Esophagus squamous epithelium (tissue), 4 donors: Measurements from ENCODE around the gene LRRC59.

Experiments
- CTCF ChIP-seq, 6 experiments: fragments of 450-650 bp in 4 of 6; fragments of 200-600 bp in 2 of 6; sonication (generic) in 2 of 6; IDR thresholded peaks; one replicate each; pipeline ENCODE4 v1.5.1; 2016 to 2019; ENCODE audit warnings: antibody characterized with exemption in 6 of 6, mild to moderate bottlenecking in 4 of 6, moderate library complexity in 4 of 6
- POLR2A ChIP-seq, 4 donors: fragments of 450-650 bp; IDR thresholded peaks; one replicate each; pipeline ENCODE4 v1.6.1; 2017; ENCODE audit warnings: antibody characterized with exemption in 4 of 4, mild to moderate bottlenecking in 4 of 4, moderate library complexity in 3 of 4

- no peak for TF ChIP-seq CTCF (IDR thresholded peaks at IDR 0.05)
- TF ChIP-seq POLR2A (IDR thresholded peaks at IDR 0.05), result no peak
Observed at GRCh38 chr17:50432125-50432762, 34.9 kb upstream of the LRRC59 start.
